ENCODE results near the gene PFKFB2.

The PFKFB2 gene

GRCh38 chr1:207091200-207091908 lies 38.3 kb downstream of the PFKFB2 start:
- Histone ChIP-seq H3K79me1 (ENCODE audit: low read depth, low read length) (no peaks in the 10 kb centered on the region), H2AK5ac (ENCODE audit: low read depth, low read length) (no peak overlapping the region), H3K4ac (ENCODE audit: low read length) (no peak overlapping the region), H3K36me3 (replicated peaks in 1 of 2; ENCODE audit: control insufficient read depth in 2 of 2, insufficient read depth in 2 of 2, low read length in 2 of 2) (no peaks in the 10 kb centered on the region), H3K9me3 (replicated peaks in 1 of 2; ENCODE audit: control insufficient read depth in 2 of 2, insufficient read depth in 1 of 2, low read depth in 1 of 2, low read length in 2 of 2) (no peaks in the 10 kb centered on the region), H3K27me3 (ENCODE audit: control insufficient read depth in 3 of 3, insufficient read depth in 3 of 3, low read depth in 1 of 3, low read length in 3 of 3) (peaks cover 0 to 9% (median 0%) of the 10 kb centered on the region in 3 experiments), H3K4me3 (ENCODE audit: low read length in 2 of 2) (no peak overlapping the region), H3K4me2 (ENCODE audit: insufficient read depth, low read length, poor library complexity, severe bottlenecking) (no peak overlapping the region), H3K23ac (ENCODE audit: low read depth, low read length, poor library complexity) (no peak overlapping the region), H3K4me1 (ENCODE audit: control insufficient read depth in 2 of 2, insufficient read depth in 1 of 2, low read depth in 1 of 2, low read length in 2 of 2) (no peaks in the 10 kb centered on the region), H3K14ac (ENCODE audit: low read length) (no peak overlapping the region), H3K9ac (ENCODE audit: low read depth, low read length, poor library complexity) (no peak overlapping the region), H2AFZ (ENCODE audit: low read length) (no peak overlapping the region), H4K8ac (ENCODE audit: low read depth, low read length) (no peak overlapping the region), H4K91ac (ENCODE audit: low read depth, low read length, poor library complexity) (no peak overlapping the region), H3K18ac (ENCODE audit: low read length) (no peak overlapping the region), H2BK5ac (ENCODE audit: low read length) (no peak overlapping the region), H3K27ac (replicated peaks; ENCODE audit: low read length) (no peak overlapping the region), H2BK12ac (ENCODE audit: low read length) (no peak overlapping the region), H2BK15ac (ENCODE audit: low read length) (no peak overlapping the region), H2BK120ac (ENCODE audit: low read depth, low read length) (no peak overlapping the region)
- no CpG with 5 or more reads among the region's 4 CpGs for WGBS, 2 donors (ENCODE audit: extremely low coverage in 2 of 2, insufficient read length in 2 of 2, insufficient replicate concordance in 1 of 2)
- DNase-seq (ENCODE audit: low spot score), result no peak

GRCh38 chr1:207093944-207094343 lies 40.9 kb downstream of the PFKFB2 start:
- Histone ChIP-seq H2AK5ac (ENCODE audit: low read depth, low read length) (no peak overlapping the region), H3K9ac (ENCODE audit: low read depth, low read length, poor library complexity) (no peak overlapping the region), H3K18ac (ENCODE audit: low read length) (no peak overlapping the region), H2BK12ac (ENCODE audit: low read length) (no peak overlapping the region), H3K27me3 (ENCODE audit: control insufficient read depth in 3 of 3, insufficient read depth in 3 of 3, low read depth in 1 of 3, low read length in 3 of 3) (peaks cover 0 to 9% (median 0%) of the 10 kb centered on the region in 3 experiments), H4K91ac (ENCODE audit: low read depth, low read length, poor library complexity) (no peak overlapping the region), H2BK15ac (ENCODE audit: low read length) (no peak overlapping the region), H3K27ac (replicated peaks; ENCODE audit: low read length) (no peak overlapping the region), H2AFZ (ENCODE audit: low read length) (no peak overlapping the region), H3K36me3 (replicated peaks in 1 of 2; ENCODE audit: control insufficient read depth in 2 of 2, insufficient read depth in 2 of 2, low read length in 2 of 2) (no peaks in the 10 kb centered on the region), H3K14ac (ENCODE audit: low read length) (no peak overlapping the region), H3K79me1 (ENCODE audit: low read depth, low read length) (no peaks in the 10 kb centered on the region), H2BK120ac (ENCODE audit: low read depth, low read length) (no peak overlapping the region), H3K4ac (ENCODE audit: low read length) (no peak overlapping the region), H3K23ac (ENCODE audit: low read depth, low read length, poor library complexity) (no peak overlapping the region), H3K4me3 (ENCODE audit: low read length in 2 of 2) (no peak overlapping the region), H4K8ac (ENCODE audit: low read depth, low read length) (no peak overlapping the region), H2BK5ac (ENCODE audit: low read length) (no peak overlapping the region), H3K4me1 (ENCODE audit: control insufficient read depth in 2 of 2, insufficient read depth in 1 of 2, low read depth in 1 of 2, low read length in 2 of 2) (no peaks in the 10 kb centered on the region), H3K4me2 (ENCODE audit: insufficient read depth, low read length, poor library complexity, severe bottlenecking) (no peak overlapping the region), H3K9me3 (replicated peaks in 1 of 2; ENCODE audit: control insufficient read depth in 2 of 2, insufficient read depth in 1 of 2, low read depth in 1 of 2, low read length in 2 of 2) (peaks cover 0 to 2% of the 10 kb centered on the region in 2 donors)
- no peak for DNase-seq (ENCODE audit: low spot score)
- no CpG with 5 or more reads among the region's 2 CpGs for WGBS, 2 donors (ENCODE audit: extremely low coverage in 2 of 2, insufficient read length in 2 of 2, insufficient replicate concordance in 1 of 2)

- Histone ChIP-seq H3K9ac (ENCODE audit: low read depth, low read length, poor library complexity) (no peak overlapping the region), H3K9me3 (replicated peaks in 1 of 2; ENCODE audit: control insufficient read depth in 2 of 2, insufficient read depth in 1 of 2, low read depth in 1 of 2, low read length in 2 of 2) (peaks cover 0 to 5% of the 10 kb centered on the region in 2 donors), H3K36me3 (replicated peaks in 1 of 2; ENCODE audit: control insufficient read depth in 2 of 2, insufficient read depth in 2 of 2, low read length in 2 of 2) (no peaks in the 10 kb centered on the region), H2BK120ac (ENCODE audit: low read depth, low read length) (no peak overlapping the region), H3K79me1 (ENCODE audit: low read depth, low read length) (no peaks in the 10 kb centered on the region), H4K91ac (ENCODE audit: low read depth, low read length, poor library complexity) (no peak overlapping the region), H3K27me3 (ENCODE audit: control insufficient read depth in 3 of 3, insufficient read depth in 3 of 3, low read depth in 1 of 3, low read length in 3 of 3) (no peaks in the 10 kb centered on the region), H3K4ac (ENCODE audit: low read length) (no peak overlapping the region), H2AFZ (ENCODE audit: low read length) (no peak overlapping the region), H2BK5ac (ENCODE audit: low read length) (no peak overlapping the region), H2BK15ac (ENCODE audit: low read length) (no peak overlapping the region), H2BK12ac (ENCODE audit: low read length) (no peak overlapping the region), H3K27ac (replicated peaks; ENCODE audit: low read length) (no peak overlapping the region), H3K4me2 (ENCODE audit: insufficient read depth, low read length, poor library complexity, severe bottlenecking) (no peak overlapping the region), H3K4me1 (ENCODE audit: control insufficient read depth in 2 of 2, insufficient read depth in 1 of 2, low read depth in 1 of 2, low read length in 2 of 2) (no peaks in the 10 kb centered on the region), H3K23ac (ENCODE audit: low read depth, low read length, poor library complexity) (no peak overlapping the region), H4K8ac (ENCODE audit: low read depth, low read length) (no peak overlapping the region), H2AK5ac (ENCODE audit: low read depth, low read length) (no peak overlapping the region), H3K14ac (ENCODE audit: low read length) (no peak overlapping the region), H3K4me3 (ENCODE audit: low read length in 2 of 2) (peak overlapping the region in 1 of 2 donors; percentile 35), H3K18ac (ENCODE audit: low read length) (no peak overlapping the region)
- DNase-seq (ENCODE audit: low spot score), result no peak
- whole genome bisulfite sequencing, 2 donors (ENCODE audit: extremely low coverage in 2 of 2, insufficient read length in 2 of 2, insufficient replicate concordance in 1 of 2), result no CpG with 5 or more reads among the region's 3 CpGs
Observed at GRCh38 chr1:207097871-207098324, 44.8 kb downstream of the PFKFB2 start.

- Histone ChIP-seq H3K27me3 (ENCODE audit: control insufficient read depth in 3 of 3, insufficient read depth in 3 of 3, low read depth in 1 of 3, low read length in 3 of 3) (peaks cover 0 to 5% (median 0%) of the 10 kb centered on the region in 3 experiments), H3K4me2 (ENCODE audit: insufficient read depth, low read length, poor library complexity, severe bottlenecking) (no peak overlapping the region), H3K36me3 (replicated peaks in 1 of 2; ENCODE audit: control insufficient read depth in 2 of 2, insufficient read depth in 2 of 2, low read length in 2 of 2) (no peaks in the 10 kb centered on the region), H3K18ac (ENCODE audit: low read length) (no peak overlapping the region), H2BK5ac (ENCODE audit: low read length) (no peak overlapping the region), H2AFZ (ENCODE audit: low read length) (no peak overlapping the region), H3K27ac (replicated peaks; ENCODE audit: low read length) (no peak overlapping the region), H2BK15ac (ENCODE audit: low read length) (no peak overlapping the region), H2BK12ac (ENCODE audit: low read length) (no peak overlapping the region), H3K4me1 (ENCODE audit: control insufficient read depth in 2 of 2, insufficient read depth in 1 of 2, low read depth in 1 of 2, low read length in 2 of 2) (no peaks in the 10 kb centered on the region), H3K9me3 (replicated peaks in 1 of 2; ENCODE audit: control insufficient read depth in 2 of 2, insufficient read depth in 1 of 2, low read depth in 1 of 2, low read length in 2 of 2) (peaks cover 0 to 5% of the 10 kb centered on the region in 2 donors), H3K23ac (ENCODE audit: low read depth, low read length, poor library complexity) (no peak overlapping the region), H2BK120ac (ENCODE audit: low read depth, low read length) (no peak overlapping the region), H4K8ac (ENCODE audit: low read depth, low read length) (no peak overlapping the region), H2AK5ac (ENCODE audit: low read depth, low read length) (no peak overlapping the region), H3K14ac (ENCODE audit: low read length) (no peak overlapping the region), H4K91ac (ENCODE audit: low read depth, low read length, poor library complexity) (no peak overlapping the region), H3K4ac (ENCODE audit: low read length) (no peak overlapping the region), H3K9ac (ENCODE audit: low read depth, low read length, poor library complexity) (no peak overlapping the region), H3K4me3 (ENCODE audit: low read length in 2 of 2) (no peak overlapping the region), H3K79me1 (ENCODE audit: low read depth, low read length) (no peaks in the 10 kb centered on the region)
- DNase-seq (ENCODE audit: low spot score), result no peak
- no CpG with 5 or more reads among the region's 1 CpG for WGBS, 2 donors (ENCODE audit: extremely low coverage in 2 of 2, insufficient read length in 2 of 2, insufficient replicate concordance in 1 of 2)
Observed at GRCh38 chr1:207101720-207102119, 48.6 kb downstream of the PFKFB2 start.

All from neuronal stem cell (in vitro differentiated cells).